ENCODE results near the gene FBXO17.

FBXO17 gene

GRCh38 chr19:38904581-38905539, 70.7 kb downstream of the FBXO17 start:
- Histone ChIP-seq H3K79me2 (ENCODE audit: insufficient read depth, low read length) (peaks cover 16% of the 10 kb centered on the region), H3K4me2 (ENCODE audit: low read length) (no peak overlapping the region), H3K4me3 (ENCODE audit: low read depth, low read length, poor library complexity, severe bottlenecking) (no peak overlapping the region), H3F3A (ENCODE audit: insufficient read depth, low read length) (no peaks in the 10 kb centered on the region), H3K4me1 (ENCODE audit: insufficient read depth, low read length, severe bottlenecking) (peaks cover 7% of the 10 kb centered on the region), H3K9ac (ENCODE audit: low read length) (no peak overlapping the region), H3K27ac (ENCODE audit: low read depth, low read length, poor library complexity, severe bottlenecking) (no peak overlapping the region), H3K36me3 (ENCODE audit: insufficient read depth, low read length) (peaks cover 51% of the 10 kb centered on the region), H2AFZ (ENCODE audit: low read length) (no peak overlapping the region), H3K27me3 (ENCODE audit: insufficient read depth, low read length) (no peaks in the 10 kb centered on the region), H3K9me3 (ENCODE audit: low read length) (no peaks in the 10 kb centered on the region), H4K20me1 (ENCODE audit: insufficient read depth, low read length) (no peaks in the 10 kb centered on the region), H3K9me2 (ENCODE audit: low read depth, low read length) (no peaks in the 10 kb centered on the region)
- TF ChIP-seq EZH2 (IDR thresholded peaks at IDR 0.05; ENCODE audit: borderline replicate concordance, low read length), result no peak
- TF ChIP-seq, protein P1, sequence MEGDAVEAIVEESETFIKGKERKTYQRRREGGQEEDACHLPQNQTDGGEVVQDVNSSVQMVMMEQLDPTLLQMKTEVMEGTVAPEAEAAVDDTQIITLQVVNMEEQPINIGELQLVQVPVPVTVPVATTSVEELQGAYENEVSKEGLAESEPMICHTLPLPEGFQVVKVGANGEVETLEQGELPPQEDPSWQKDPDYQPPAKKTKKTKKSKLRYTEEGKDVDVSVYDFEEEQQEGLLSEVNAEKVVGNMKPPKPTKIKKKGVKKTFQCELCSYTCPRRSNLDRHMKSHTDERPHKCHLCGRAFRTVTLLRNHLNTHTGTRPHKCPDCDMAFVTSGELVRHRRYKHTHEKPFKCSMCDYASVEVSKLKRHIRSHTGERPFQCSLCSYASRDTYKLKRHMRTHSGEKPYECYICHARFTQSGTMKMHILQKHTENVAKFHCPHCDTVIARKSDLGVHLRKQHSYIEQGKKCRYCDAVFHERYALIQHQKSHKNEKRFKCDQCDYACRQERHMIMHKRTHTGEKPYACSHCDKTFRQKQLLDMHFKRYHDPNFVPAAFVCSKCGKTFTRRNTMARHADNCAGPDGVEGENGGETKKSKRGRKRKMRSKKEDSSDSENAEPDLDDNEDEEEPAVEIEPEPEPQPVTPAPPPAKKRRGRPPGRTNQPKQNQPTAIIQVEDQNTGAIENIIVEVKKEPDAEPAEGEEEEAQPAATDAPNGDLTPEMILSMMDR (IDR thresholded peaks at IDR 0.05; ENCODE audit: low read length), result no peak

GRCh38 chr19:38901683-38902082, 73.9 kb downstream of the FBXO17 start:
- Histone ChIP-seq H3K9me2 (ENCODE audit: low read depth, low read length) (no peaks in the 10 kb centered on the region), H3K9ac (ENCODE audit: low read length) (no peak overlapping the region), H3K4me1 (ENCODE audit: insufficient read depth, low read length, severe bottlenecking) (peaks cover 24% of the 10 kb centered on the region)

DNA sequence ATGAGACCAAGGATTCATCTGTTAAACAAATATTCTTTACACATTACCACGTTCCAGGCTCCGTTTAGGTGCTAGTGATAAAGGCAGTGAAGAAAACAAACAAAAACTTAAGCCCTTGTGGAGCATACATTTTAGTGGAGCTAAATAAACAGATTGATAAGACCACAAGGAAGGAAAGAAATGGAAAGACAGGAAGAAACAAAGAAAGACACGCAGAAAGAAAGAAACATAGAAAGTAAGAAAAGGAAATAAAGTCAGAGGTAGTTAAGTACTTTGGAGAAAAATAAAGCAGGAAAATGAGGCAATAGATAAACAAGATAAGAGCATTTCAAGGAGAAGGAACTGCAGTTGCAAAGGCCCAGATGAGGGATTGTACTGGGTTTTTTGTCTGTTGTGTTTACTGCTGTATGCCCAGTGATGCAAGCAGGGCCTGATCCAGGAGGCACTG, 74.8 kb downstream of the FBXO17 start:
- Histone ChIP-seq H3K36me3 (ENCODE audit: insufficient read depth, low read length) (peaks cover 23% of the 10 kb centered on the region), H3K27me3 (ENCODE audit: insufficient read depth, low read length) (no peaks in the 10 kb centered on the region), H3K9me2 (ENCODE audit: low read depth, low read length) (no peaks in the 10 kb centered on the region), H3K9ac (ENCODE audit: low read length) (peak overlapping the region; percentile 75), H3K4me1 (ENCODE audit: insufficient read depth, low read length, severe bottlenecking) (peaks cover 24% of the 10 kb centered on the region), H3K27ac (ENCODE audit: low read depth, low read length, poor library complexity, severe bottlenecking) (peak overlapping the region; percentile 8), H3F3A (ENCODE audit: insufficient read depth, low read length) (no peaks in the 10 kb centered on the region), H3K9me3 (ENCODE audit: low read length) (no peaks in the 10 kb centered on the region), H2AFZ (ENCODE audit: low read length) (no peak overlapping the region), H3K4me2 (ENCODE audit: low read length) (peak overlapping the region; percentile 82), H3K79me2 (ENCODE audit: insufficient read depth, low read length) (peaks cover 16% of the 10 kb centered on the region), H4K20me1 (ENCODE audit: insufficient read depth, low read length) (no peaks in the 10 kb centered on the region), H3K4me3 (ENCODE audit: low read depth, low read length, poor library complexity, severe bottlenecking) (peak overlapping the region; percentile 67)
- TF ChIP-seq EZH2 (IDR thresholded peaks at IDR 0.05; ENCODE audit: borderline replicate concordance, low read length), result no peak
- TF ChIP-seq, protein P1 (IDR thresholded peaks at IDR 0.05; ENCODE audit: low read length), result no peak

More at GRCh38 chr19:38901683-38902082, 73.9 kb downstream of the FBXO17 start:
- Histone ChIP-seq H3K9me3 (ENCODE audit: low read length) (no peaks in the 10 kb centered on the region), H3K27me3 (ENCODE audit: insufficient read depth, low read length) (no peaks in the 10 kb centered on the region), H3K4me2 (ENCODE audit: low read length) (no peak overlapping the region), H3K4me3 (ENCODE audit: low read depth, low read length, poor library complexity, severe bottlenecking) (no peak overlapping the region), H4K20me1 (ENCODE audit: insufficient read depth, low read length) (no peaks in the 10 kb centered on the region), H3K27ac (ENCODE audit: low read depth, low read length, poor library complexity, severe bottlenecking) (no peak overlapping the region), H3F3A (ENCODE audit: insufficient read depth, low read length) (no peaks in the 10 kb centered on the region), H3K36me3 (ENCODE audit: insufficient read depth, low read length) (peaks cover 28% of the 10 kb centered on the region), H2AFZ (ENCODE audit: low read length) (no peak overlapping the region), H3K79me2 (ENCODE audit: insufficient read depth, low read length) (peaks cover 16% of the 10 kb centered on the region)
- no peak for TF ChIP-seq EZH2 (IDR thresholded peaks at IDR 0.05; ENCODE audit: borderline replicate concordance, low read length)
- TF ChIP-seq, protein P1 (IDR thresholded peaks at IDR 0.05; ENCODE audit: low read length), result no peak

Data from OCI-LY1 (cell line).